ENCODE data around the gene ZBTB18. TPM values are rescaled to one million over a fixed set of nuclear protein-coding genes. Genes with fewer than 3 reads are reported as not detected.

Gene ZBTB18
- total RNA-seq (2012; rRNA removed) (14.7 and 16.0 TPM in 2 replicates), polyA plus RNA-seq (2012; rRNA removed) (10.0 and 10.3 TPM in 2 replicates), Bru-seq, nascent RNA (percentile 62 among the genes with signal in this experiment), BruChase-seq, experiment 1, labeled RNA remaining after a 6-hour chase (percentile 52 among the genes with signal in this experiment), BruChase-seq, experiment 2, labeled RNA remaining after a 2-hour chase (percentile 77 among the genes with signal in this experiment)
- 5.8 and 6.4 TPM in 2 replicates for polyA plus RNA-seq (2012; cell fraction: cytosol; rRNA removed)
- 15.5 and 19.3 TPM in 2 replicates for polyA plus RNA-seq (2012; cell fraction: nucleus; rRNA removed; ENCODE audit: low replicate concordance)
- long read RNA-seq, partial matches to known transcripts: 1 of 1 reads
- long read RNA-seq, other reads (novel, unspliced or antisense): 0 of 1 reads

GRCh38 chr1:244050835-244051444 lies at the start of gene ZBTB18:
Gene ZBTB18 (plus strand): TSS chr1:244051283. CDS start chr1:244051432, 149 bp downstream.
- Histone ChIP-seq H3K18ac (ENCODE audit: low read depth, low read length) (no peak within 1 kb of the TSS), H3K79me1 (ENCODE audit: low read depth in 1 of 2, low read length in 2 of 2) (peaks cover 24 to 43% of the 10 kb centered on the region in 2 experiments), H3K9ac (ENCODE audit: low read depth, low read length) (peak within 1 kb of the TSS; percentile 78), H2BK120ac (ENCODE audit: low read depth, low read length) (no peak within 1 kb of the TSS), H2BK5ac (ENCODE audit: low read depth, low read length, poor library complexity, severe bottlenecking) (no peak within 1 kb of the TSS), H2BK15ac (ENCODE audit: low read depth, low read length) (no peak within 1 kb of the TSS), H3K9me1 (ENCODE audit: insufficient read depth, low read length) (no peaks in the 10 kb centered on the region), H2AK5ac (ENCODE audit: low read depth, low read length) (no peak within 1 kb of the TSS), H4K8ac (ENCODE audit: low read depth in 2 of 2, low read length in 2 of 2) (no peak within 1 kb of the TSS; a peak in 1 of 4 replicates), H4K91ac (ENCODE audit: insufficient read depth, low read depth, low read length) (no peak within 1 kb of the TSS), H3K14ac (replicated peaks; ENCODE audit: low read depth, low read length) (no peak within 1 kb of the TSS), H2BK20ac (ENCODE audit: low read depth, low read length) (no peak within 1 kb of the TSS), H3K9me3 (ENCODE audit: control insufficient read depth, insufficient read depth, low read length) (no peaks in the 10 kb centered on the region), H3K56ac (ENCODE audit: extremely low read depth, insufficient read depth, low read length) (peak within 1 kb of the TSS; percentile 13; the same call in 1 of the 2 replicates), H3K4me1 (ENCODE audit: control insufficient read depth, insufficient read depth, low read length) (peaks cover 2% of the 10 kb centered on the region; the same call in 1 of the 2 replicates), H3K4me2 (ENCODE audit: low read depth, low read length) (peak within 1 kb of the TSS; percentile 96), H3K36me3 (ENCODE audit: control insufficient read depth, insufficient read depth, low read length) (peaks cover 15% of the 10 kb centered on the region), H4K20me1 (ENCODE audit: insufficient read depth, low read length) (peaks cover 26% of the 10 kb centered on the region), H3K4me3 (ENCODE audit: insufficient read depth, low read depth, low read length) (peak within 1 kb of the TSS; percentile 82), H3K4ac (ENCODE audit: low read depth, low read length) (no peak within 1 kb of the TSS), H3K27me3 (ENCODE audit: control insufficient read depth, insufficient read depth, low read length) (no peaks in the 10 kb centered on the region), H3K27ac (ENCODE audit: insufficient read depth, low read length) (0 out of 2 replicates have a peak within 1 kb of the TSS, but pooled peaks have one; percentile 13), H3K23ac (ENCODE audit: low read depth, low read length) (peak within 1 kb of the TSS; percentile 89), H2AFZ (replicated peaks; ENCODE audit: low read length, poor library complexity) (no peak within 1 kb of the TSS), H4K5ac (ENCODE audit: low read depth, low read length) (no peak within 1 kb of the TSS), H2AK9ac (replicated peaks; ENCODE audit: low read depth, low read length, poor library complexity) (no peak within 1 kb of the TSS)
- BruUV-seq (replicated peaks): no TSS peak
- ChIA-PET CTCF (interaction anchor here (0.9 kb wide), 1 partner anchor 123 kb away, joined by 3 read pairs; no protein-coding TSS in a partner anchor), POLR2A (ENCODE audit: unreplicated experiment) (no interaction called here)
- ATAC-seq (ENCODE audit: low read depth) (no peak), DNase-seq (peak; percentile 82)
- dilution Hi-C loops (cut with HindIII; ENCODE audit: low sequenced_read_pairs, unreplicated experiment) (no loop called here), intact Hi-C loops (cut with micrococcal nuclease) (loop anchor here (10.0 kb wide), 1 partner anchor 54 kb away; no protein-coding TSS in a partner anchor), in situ Hi-C loops (cut with MboI; ENCODE audit: low sequenced_read_pairs) (loop anchor here (25.0 kb wide), 1 partner anchor 211 kb away; no protein-coding TSS in a partner anchor)
- TF ChIP-seq CTCF (conservative IDR thresholded peaks at IDR 0.05; ENCODE audit: low read depth, low read length) (no peak), MAFK (IDR thresholded peaks at IDR 0.05; ENCODE audit: low read depth, low read length) (no peak), RFX5 (IDR thresholded peaks at IDR 0.05; ENCODE audit: low read depth, low read length) (no peak), SMC3 (IDR thresholded peaks at IDR 0.05; ENCODE audit: low read depth, low read length) (no peak), NFE2L2 (IDR thresholded peaks at IDR 0.05; ENCODE audit: low read depth, low read length) (no peak)
- WGBS, 2 experiments (ENCODE audit: extremely low coverage in 2 of 2, insufficient read length in 1 of 2): no CpG with 5 or more reads among the region's 4 CpGs

Data from IMR-90 (cell line).